HFFc6 (cell line): Measurements from ENCODE around the gene FGF18. TPM values are rescaled to one million over a fixed set of nuclear protein-coding genes. Genes with fewer than 3 reads are reported as not detected.
"Not testable (repeated sequence)": the region's sequence is repeated elsewhere in the genome, so short reads cannot be mapped to it uniquely, and the experiment has no call there.

Experiments
- DNase-seq: peaks from one replicate; pipeline ENCODE4 v3.0.0-alpha.2; 2018
- H3K27ac Mint-ChIP-seq: 2 replicates; pipeline ENCODE4 v1.8.0; 2020; ENCODE audit warnings: mild to moderate bottlenecking, mixed read lengths
- H3K27me3 Mint-ChIP-seq: 2 replicates; pipeline ENCODE4 v1.8.0; 2021; ENCODE audit warnings: mild to moderate bottlenecking, moderate library complexity, mixed read lengths; ENCODE audit not compliant: insufficient read depth
- H3K36me3 Mint-ChIP-seq: 2 replicates; pipeline ENCODE4 v1.8.0; 2021; ENCODE audit warnings: low read depth, mixed read lengths
- H3K4me1 Mint-ChIP-seq: 2 replicates; pipeline ENCODE4 v1.8.0; 2020; ENCODE audit warnings: low read depth, mixed read lengths
- H3K4me3 Mint-ChIP-seq: 2 replicates; pipeline ENCODE4 v1.8.0; 2020; ENCODE audit warnings: mild to moderate bottlenecking, moderate library complexity, mixed read lengths
- H3K9me3 Mint-ChIP-seq: 2 replicates; pipeline ENCODE4 v1.8.0; 2020; ENCODE audit warnings: mild to moderate bottlenecking, mixed read lengths
- CTCF ChIP-seq: fragments of 200-600 bp; sonication (generic); IDR thresholded peaks from 2 replicates; pipeline ENCODE4 v1.5.0; 2021; ENCODE audit warnings: antibody characterized with exemption, mild to moderate bottlenecking
- total RNA-seq, 6 experiments: library from RNA; stranded (reverse); fragmentation: NEBNext Ultra II Directional; extraction: Animal tissue kit (Norgen Biotek cat#: 25700); gene quantifications; 2 replicates in 1 of 6; 3 replicates in 5 of 6; pipeline ENCODE4 v1.2.3, GENCODE V29; 2021

Gene FGF18
- total RNA-seq, 6 experiments from 2014 or later, result 0.16 to 0.17 TPM; not detected in 4

DNA sequence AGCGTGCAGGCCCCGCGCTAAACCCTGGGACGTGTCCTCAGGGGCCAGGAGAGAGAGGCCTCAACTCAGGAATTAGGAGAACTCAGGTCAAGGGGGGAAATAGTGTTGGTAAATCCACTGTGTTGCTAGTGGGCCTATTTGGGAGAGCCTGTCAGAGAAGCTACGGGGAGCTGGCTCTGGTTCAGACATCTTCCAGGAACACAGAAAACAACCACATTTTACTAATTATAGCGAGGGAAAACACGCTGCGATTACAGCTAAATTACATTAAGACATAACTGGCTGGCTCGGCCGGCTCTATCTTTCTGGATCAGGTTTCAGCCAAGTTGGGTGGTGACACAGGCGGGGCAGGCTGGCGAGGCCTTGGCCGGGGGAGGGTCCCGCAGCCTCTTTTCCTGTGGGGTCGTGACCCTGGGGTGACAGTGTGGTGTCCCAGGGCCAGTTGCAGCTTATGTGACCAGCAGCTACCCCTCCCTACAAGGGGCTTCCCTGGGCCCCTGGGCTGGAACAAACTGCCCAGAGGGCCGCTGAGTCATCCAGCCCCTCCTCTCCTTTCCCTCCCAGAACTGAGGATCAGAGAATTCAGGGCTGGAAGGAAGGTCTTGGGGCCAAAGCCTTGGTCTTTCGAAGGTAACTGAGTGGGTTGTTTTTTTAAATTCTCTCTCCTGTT, 75.1 kb downstream of the FGF18 start:
- H3K36me3 Mint-ChIP-seq, result no peaks in the 10 kb centered on the region
- peaks cover 20% of the 10 kb centered on the region for H3K4me1 Mint-ChIP-seq
- peak; percentile 48 for DNase-seq
- no peak for TF ChIP-seq CTCF
- no peaks in the 10 kb centered on the region for H3K9me3 Mint-ChIP-seq
- peak overlapping the region; percentile 80 for H3K27ac Mint-ChIP-seq
- H3K4me3 Mint-ChIP-seq, result peak overlapping the region; percentile 69
- peaks cover 7% of the 10 kb centered on the region; the same call in 1 of the 2 replicates for H3K27me3 Mint-ChIP-seq

GRCh38 chr5:171495122-171495700, 75.8 kb downstream of the FGF18 start:
- no peaks in the 10 kb centered on the region for H3K36me3 Mint-ChIP-seq
- H3K4me3 Mint-ChIP-seq, result peak overlapping the region; percentile 69; the same call in 1 of the 2 replicates

DNA sequence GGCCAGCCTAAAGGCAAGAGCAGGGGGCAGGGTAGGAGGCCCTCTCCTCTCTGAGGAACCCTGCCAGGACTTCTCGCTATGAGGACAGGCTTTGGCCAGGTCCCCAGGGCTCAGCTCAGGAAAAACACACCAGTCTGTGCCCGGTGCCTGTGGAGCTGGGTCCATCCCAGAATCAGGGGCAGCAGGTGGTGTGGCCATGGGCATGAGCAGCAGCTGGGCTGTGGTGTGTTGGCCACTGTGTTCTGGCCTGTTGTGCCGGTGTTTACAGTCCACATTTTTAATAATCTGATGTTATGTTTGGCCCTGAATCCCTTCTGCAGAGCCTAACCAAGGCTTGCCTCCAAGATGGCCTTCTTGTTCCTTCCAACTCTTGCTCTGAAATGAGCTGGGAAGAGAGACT, 77.0 kb downstream of the FGF18 start:
- DNase-seq, result no peak
- H3K27ac Mint-ChIP-seq, result no peak overlapping the region
- peaks cover 9% of the 10 kb centered on the region; the same call in 1 of the 2 replicates for H3K27me3 Mint-ChIP-seq

More at GRCh38 chr5:171495122-171495700, 75.8 kb downstream of the FGF18 start:
- Mint-ChIP-seq H3K9me3 (no peaks in the 10 kb centered on the region), H3K27ac (peak overlapping the region; percentile 80; the same call in 1 of the 2 replicates), H3K4me1 (peaks cover 20% of the 10 kb centered on the region), H3K27me3 (peaks cover 6% of the 10 kb centered on the region; the same call in 1 of the 2 replicates)
- DNase-seq, result no peak
- TF ChIP-seq CTCF, result no peak

DNA sequence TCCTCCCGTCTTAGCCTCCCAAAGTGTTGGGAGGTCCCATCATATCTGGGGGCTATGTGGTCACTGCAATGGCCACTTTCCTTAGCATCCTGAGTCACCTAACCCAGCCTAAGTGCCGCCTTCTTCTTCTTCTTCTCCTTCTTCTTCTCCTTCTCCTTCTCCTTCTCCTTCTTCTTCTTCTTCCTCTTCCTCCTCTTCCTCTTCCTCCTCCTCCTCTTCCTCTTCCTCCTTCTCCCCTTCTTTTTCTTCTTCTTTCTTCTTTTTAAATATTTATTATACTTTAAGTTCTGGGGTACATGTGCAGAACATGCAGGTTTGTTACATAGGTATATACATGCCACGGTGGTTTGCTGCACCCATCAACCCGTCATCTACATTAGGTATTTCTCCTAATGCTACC, 78.0 kb downstream of the FGF18 start:
- DNase-seq, H3K36me3 Mint-ChIP-seq, H3K9me3 Mint-ChIP-seq, H3K27ac Mint-ChIP-seq, H3K4me3 Mint-ChIP-seq: not testable (repeated sequence)
- H3K27me3 Mint-ChIP-seq, result peaks cover 15% of the 10 kb centered on the region
- peaks cover 20% of the 10 kb centered on the region for H3K4me1 Mint-ChIP-seq

More for the DNA sequence above, 77.0 kb downstream of the FGF18 start:
- Mint-ChIP-seq H3K9me3 (no peaks in the 10 kb centered on the region), H3K4me3 (no peak overlapping the region), H3K4me1 (peaks cover 20% of the 10 kb centered on the region), H3K36me3 (no peaks in the 10 kb centered on the region)
- no peak for TF ChIP-seq CTCF

DNA sequence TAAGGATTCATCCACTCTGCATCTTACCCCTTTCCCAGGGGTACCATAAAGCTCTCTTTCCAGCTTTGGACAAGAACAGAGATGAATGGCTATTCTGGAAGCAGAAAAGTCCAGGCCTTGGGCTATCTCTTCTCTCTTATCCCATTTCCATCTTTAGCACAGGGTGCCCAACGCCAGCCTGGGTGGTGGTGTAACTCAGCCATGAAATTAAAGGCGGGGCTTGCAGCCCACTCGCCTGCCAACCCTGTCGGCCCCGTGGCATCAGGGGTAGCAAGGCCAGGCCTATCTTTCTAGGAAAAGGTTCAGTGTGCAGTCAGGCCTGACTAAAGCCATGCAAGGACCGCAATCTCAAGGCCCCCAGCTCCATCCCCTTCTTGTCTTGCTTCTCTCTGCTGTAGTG, 78.7 kb downstream of the FGF18 start:
- no peaks in the 10 kb centered on the region for H3K36me3 Mint-ChIP-seq
- H3K9me3 Mint-ChIP-seq, result no peaks in the 10 kb centered on the region
- no peak overlapping the region for H3K4me3 Mint-ChIP-seq
- H3K4me1 Mint-ChIP-seq, result peaks cover 20% of the 10 kb centered on the region
- DNase-seq, result no peak
- no peak overlapping the region for H3K27ac Mint-ChIP-seq
- peaks cover 16% of the 10 kb centered on the region for H3K27me3 Mint-ChIP-seq
- no peak for TF ChIP-seq CTCF

- H3K27me3 Mint-ChIP-seq, result peaks cover 16% of the 10 kb centered on the region
- peaks cover 10% of the 10 kb centered on the region for H3K4me1 Mint-ChIP-seq
- no peak overlapping the region for H3K27ac Mint-ChIP-seq
- no peaks in the 10 kb centered on the region for H3K9me3 Mint-ChIP-seq
- no peak overlapping the region for H3K4me3 Mint-ChIP-seq
- DNase-seq, result no peak
- H3K36me3 Mint-ChIP-seq, result no peaks in the 10 kb centered on the region
- no peak for TF ChIP-seq CTCF
Measured at GRCh38 chr5:171499611-171500010, 80.2 kb downstream of the FGF18 start.
